H9 (cell line): Measurements from ENCODE around the gene PTPN12. TPM values are rescaled to one million over a fixed set of nuclear protein-coding genes. Genes with fewer than 3 reads are reported as not detected.

Experiments
- DNase-seq: peaks from one replicate; pipeline ENCODE4 v3.0.0-alpha.2; 2017
- H2AFZ ChIP-seq: one replicate; pipeline ENCODE4 v1.6.1; 2013; ENCODE audit warnings: mild to moderate bottlenecking, low read length, control low read depth, moderate library complexity
- H2AK5ac ChIP-seq: 2 replicates; pipeline ENCODE4 v1.6.1; 2013; ENCODE audit warnings: low read length, control low read depth, mixed read lengths; ENCODE audit not compliant: insufficient read length
- H2BK120ac ChIP-seq: one replicate; pipeline ENCODE4 v1.6.1; 2013; ENCODE audit warnings: low read depth, mild to moderate bottlenecking, low read length, control low read depth, inconsistent platforms; ENCODE audit not compliant: poor library complexity, severe bottlenecking
- H2BK12ac ChIP-seq: 2 replicates; pipeline ENCODE4 v1.6.1; 2013; ENCODE audit warnings: low read length, control low read depth, mixed read lengths, low read depth; ENCODE audit not compliant: insufficient read length
- H2BK15ac ChIP-seq: 2 replicates; pipeline ENCODE4 v1.6.1; 2013; ENCODE audit warnings: low read depth, low read length, control low read depth
- H2BK20ac ChIP-seq: one replicate; pipeline ENCODE4 v1.6.1; 2013; ENCODE audit warnings: low read depth, mild to moderate bottlenecking, low read length, control low read depth, inconsistent platforms; ENCODE audit not compliant: poor library complexity, severe bottlenecking
- H2BK5ac ChIP-seq: 2 replicates; pipeline ENCODE4 v1.6.1; 2013; ENCODE audit warnings: low read length, control low read depth, mixed read lengths; ENCODE audit not compliant: insufficient read length
- H3K14ac ChIP-seq: 2 replicates; pipeline ENCODE4 v1.6.1; 2013; ENCODE audit warnings: low read length, control low read depth; ENCODE audit not compliant: insufficient read depth
- H3K18ac ChIP-seq: 2 replicates; pipeline ENCODE4 v1.6.1; 2013; ENCODE audit warnings: low read depth, mild to moderate bottlenecking, mixed read lengths, low read length, control low read depth; ENCODE audit not compliant: insufficient read length
- H3K23ac ChIP-seq: 2 replicates; pipeline ENCODE4 v1.6.1; 2013; ENCODE audit warnings: low read length, control low read depth, mixed read lengths, low read depth; ENCODE audit not compliant: insufficient read length
- H3K23me2 ChIP-seq: 2 replicates; pipeline ENCODE4 v1.6.1; 2013; ENCODE audit warnings: low read depth, mild to moderate bottlenecking, mixed read lengths, low read length, control low read depth; ENCODE audit not compliant: insufficient read length, poor library complexity, severe bottlenecking
- H3K27ac ChIP-seq: 2 replicates; pipeline ENCODE4 v1.5.1; 2013; ENCODE audit warnings: low read length, control low read depth, mixed read lengths, low read depth; ENCODE audit not compliant: insufficient read length
- H3K27me3 ChIP-seq: 2 replicates; pipeline ENCODE4 v1.6.1; 2013; ENCODE audit warnings: low read length, control low read depth, inconsistent platforms; ENCODE audit not compliant: insufficient read depth
- H3K4ac ChIP-seq: 2 replicates; pipeline ENCODE4 v1.6.1; 2013; ENCODE audit warnings: low read depth, mild to moderate bottlenecking, control low read depth, inconsistent platforms, low read length, moderate library complexity
- H3K4me1 ChIP-seq: 2 replicates; pipeline ENCODE4 v1.6.1; 2013; ENCODE audit warnings: low read length, control low read depth, inconsistent platforms; ENCODE audit not compliant: insufficient read depth
- H3K4me2 ChIP-seq: 2 replicates; pipeline ENCODE4 v1.6.1; 2013; ENCODE audit warnings: low read length, control low read depth, mixed read lengths; ENCODE audit not compliant: insufficient read length, insufficient read depth
- H3K56ac ChIP-seq: 2 replicates; pipeline ENCODE4 v1.6.1; 2013; ENCODE audit warnings: low read depth, mild to moderate bottlenecking, mixed read lengths, low read length, control low read depth; ENCODE audit not compliant: insufficient read length
- H3K79me1 ChIP-seq: 2 replicates; pipeline ENCODE4 v1.6.1; 2013; ENCODE audit warnings: low read depth, mild to moderate bottlenecking, moderate library complexity, low read length, control low read depth, inconsistent platforms; ENCODE audit not compliant: insufficient read depth, poor library complexity, severe bottlenecking
- H3K79me2 ChIP-seq: 2 replicates; pipeline ENCODE4 v1.6.1; 2013; ENCODE audit warnings: low read length, control low read depth, inconsistent platforms; ENCODE audit not compliant: insufficient read depth
- H3K9ac ChIP-seq: 2 replicates; pipeline ENCODE4 v1.6.1; 2013; ENCODE audit warnings: low read length, control low read depth, mixed read lengths; ENCODE audit not compliant: insufficient read length; ENCODE audit errors: extremely low read depth
- H3K9me3 ChIP-seq: one replicate; pipeline ENCODE4 v1.6.1; 2013; ENCODE audit warnings: low read depth, low read length, inconsistent platforms; ENCODE audit not compliant: control insufficient read depth
- H3T11ph ChIP-seq: one replicate; pipeline ENCODE4 v1.6.1; 2013; ENCODE audit warnings: mild to moderate bottlenecking, low read length, control low read depth, inconsistent platforms
- H4K20me1 ChIP-seq: one replicate; pipeline ENCODE4 v1.6.1; 2013; ENCODE audit not compliant: control insufficient read depth, insufficient read length, insufficient read depth
- H4K5ac ChIP-seq: 2 replicates; pipeline ENCODE4 v1.6.1; 2013; ENCODE audit warnings: low read depth, mild to moderate bottlenecking, mixed read lengths, low read length, control low read depth; ENCODE audit not compliant: insufficient read length
- H4K8ac ChIP-seq: replicated peaks from 2 replicates; pipeline ENCODE4 v1.6.1; 2013; ENCODE audit warnings: low read length, control low read depth, mixed read lengths, low read depth; ENCODE audit not compliant: insufficient read length
- H4K91ac ChIP-seq: 2 replicates; pipeline ENCODE4 v1.6.1; 2013; ENCODE audit warnings: low read depth, mild to moderate bottlenecking, moderate library complexity, mixed read lengths, low read length, control low read depth; ENCODE audit not compliant: insufficient read length
- H3K27ac Mint-ChIP-seq, 3 experiments: 2 replicates in 2 of 3; 3 replicates in 1 of 3; pipeline ENCODE4 v1.8.0; 2020 to 2021; ENCODE audit warnings: mixed read lengths in 3 of 3, mild to moderate bottlenecking in 1 of 3, moderate library complexity in 1 of 3
- H3K27me3 Mint-ChIP-seq: 2 replicates; pipeline ENCODE4 v1.8.0; 2021; ENCODE audit warnings: low read depth, mild to moderate bottlenecking, moderate library complexity, mixed read lengths
- H3K36me3 Mint-ChIP-seq, 3 experiments: 2 replicates in 2 of 3; 3 replicates in 1 of 3; pipeline ENCODE4 v1.8.0; 2020 to 2021; ENCODE audit warnings: low read depth in 3 of 3, mixed read lengths in 3 of 3; ENCODE audit not compliant: insufficient read depth in 1 of 3
- H3K4me1 Mint-ChIP-seq, 2 experiments: 2 replicates each; pipeline ENCODE4 v1.8.0; 2020; ENCODE audit warnings: mixed read lengths in 2 of 2
- H3K4me3 Mint-ChIP-seq, 2 experiments: 2 replicates in 1 of 2; 3 replicates in 1 of 2; pipeline ENCODE4 v1.8.0; 2020 to 2021; ENCODE audit warnings: mild to moderate bottlenecking in 2 of 2, mixed read lengths in 2 of 2, moderate library complexity in 1 of 2
- H3K9me3 Mint-ChIP-seq, 2 experiments: 2 replicates in 1 of 2; 3 replicates in 1 of 2; pipeline ENCODE4 v1.8.0; 2020; ENCODE audit warnings: mild to moderate bottlenecking in 2 of 2, mixed read lengths in 2 of 2, moderate library complexity in 1 of 2
- WGBS: extraction: QIAGEN DNeasy Blood & Tissue Kit; methylation state at CpG from one replicate; pipeline ENCODE4 v1.1.7; 2013; ENCODE audit warnings: missing lambda C conversion rate, low lambda C conversion rate, mixed read lengths; ENCODE audit not compliant: insufficient read length; ENCODE audit errors: extremely low coverage; 5-methylcytosine and 5-hydroxymethylcytosine counted together
- total RNA-seq: library from RNA; stranded (reverse); gene quantifications from 2 replicates; pipeline ENCODE4 v1.2.1, GENCODE V29; 2021
- TF ChIP-seq, protein P1 (sequence below): fragments of 200-600 bp; sonication (generic); conservative IDR thresholded peaks from 3 replicates; pipeline ENCODE4 v1.8.0; 2021; ENCODE audit warnings: antibody characterized with exemption, mild to moderate bottlenecking

The PTPN12 gene
- total RNA-seq, 1 experiment from 2014 or later: 128 TPM

DNA sequence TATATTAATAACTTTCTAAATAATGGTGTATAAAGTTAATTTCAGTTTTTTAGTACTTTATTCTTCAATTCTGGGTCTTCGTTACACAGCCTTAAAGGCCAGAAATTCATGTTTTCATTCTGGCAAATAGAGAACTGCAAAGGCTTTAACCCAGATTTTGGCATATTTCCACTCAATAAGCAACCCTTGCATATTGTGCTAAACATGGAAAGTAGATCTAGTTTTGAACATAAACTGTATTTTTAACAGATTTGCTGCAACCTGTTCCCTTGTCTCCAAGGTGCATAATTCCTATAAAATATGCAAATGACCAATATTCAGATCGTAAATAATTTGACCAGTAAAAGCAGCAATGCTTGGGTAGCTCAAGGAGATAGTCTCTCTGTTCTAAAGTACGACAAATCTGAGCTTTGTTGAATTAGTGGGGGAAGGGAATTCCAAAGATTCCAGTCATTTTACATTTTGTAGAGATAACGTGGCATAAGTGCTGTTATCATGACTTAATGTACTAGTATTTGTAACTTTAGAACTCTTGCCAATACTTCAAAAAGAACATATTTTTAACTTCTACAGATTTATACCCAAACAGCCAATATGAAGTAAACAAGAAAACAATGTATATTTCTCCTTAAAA is 112.7 kb downstream of the PTPN12 start:
- no peak overlapping the region for H4K8ac ChIP-seq
- H3K4me2 ChIP-seq: no peak overlapping the region
- no peak overlapping the region for H2AFZ ChIP-seq
- H3K27me3 ChIP-seq: no peaks in the 10 kb centered on the region
- H2BK5ac ChIP-seq: no peak overlapping the region
- no peak overlapping the region for H4K91ac ChIP-seq
- no peaks in the 10 kb centered on the region for H3K4me1 ChIP-seq
- H3K14ac ChIP-seq: no peak overlapping the region
- no peak overlapping the region for H2AK5ac ChIP-seq
- no peaks in the 10 kb centered on the region for H3K4me1 Mint-ChIP-seq
- H2BK15ac ChIP-seq: no peak overlapping the region
- H3K9me3 Mint-ChIP-seq: no peaks in the 10 kb centered on the region
- H3K56ac ChIP-seq: no peak overlapping the region
- WGBS: no CpG with 5 or more reads among the region's 4 CpGs
- H4K20me1 ChIP-seq: no peaks in the 10 kb centered on the region
- no peak overlapping the region for H3K4me3 Mint-ChIP-seq
- no peak overlapping the region for H3K27ac ChIP-seq
- H3K79me2 ChIP-seq: no peaks in the 10 kb centered on the region
- no peak overlapping the region for H2BK12ac ChIP-seq
- TF ChIP-seq, protein P1, sequence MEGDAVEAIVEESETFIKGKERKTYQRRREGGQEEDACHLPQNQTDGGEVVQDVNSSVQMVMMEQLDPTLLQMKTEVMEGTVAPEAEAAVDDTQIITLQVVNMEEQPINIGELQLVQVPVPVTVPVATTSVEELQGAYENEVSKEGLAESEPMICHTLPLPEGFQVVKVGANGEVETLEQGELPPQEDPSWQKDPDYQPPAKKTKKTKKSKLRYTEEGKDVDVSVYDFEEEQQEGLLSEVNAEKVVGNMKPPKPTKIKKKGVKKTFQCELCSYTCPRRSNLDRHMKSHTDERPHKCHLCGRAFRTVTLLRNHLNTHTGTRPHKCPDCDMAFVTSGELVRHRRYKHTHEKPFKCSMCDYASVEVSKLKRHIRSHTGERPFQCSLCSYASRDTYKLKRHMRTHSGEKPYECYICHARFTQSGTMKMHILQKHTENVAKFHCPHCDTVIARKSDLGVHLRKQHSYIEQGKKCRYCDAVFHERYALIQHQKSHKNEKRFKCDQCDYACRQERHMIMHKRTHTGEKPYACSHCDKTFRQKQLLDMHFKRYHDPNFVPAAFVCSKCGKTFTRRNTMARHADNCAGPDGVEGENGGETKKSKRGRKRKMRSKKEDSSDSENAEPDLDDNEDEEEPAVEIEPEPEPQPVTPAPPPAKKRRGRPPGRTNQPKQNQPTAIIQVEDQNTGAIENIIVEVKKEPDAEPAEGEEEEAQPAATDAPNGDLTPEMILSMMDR: no peak
- no peak overlapping the region for H4K5ac ChIP-seq
- H2BK120ac ChIP-seq: no peak overlapping the region
- no peak overlapping the region for H2BK20ac ChIP-seq
- H3K4ac ChIP-seq: no peak overlapping the region
- no peak overlapping the region for H3K23ac ChIP-seq
- H3T11ph ChIP-seq: no peak overlapping the region
- no peaks in the 10 kb centered on the region for H3K23me2 ChIP-seq
- H3K27me3 Mint-ChIP-seq: peaks cover 1% of the 10 kb centered on the region; the same call in 1 of the 2 replicates
- no peak overlapping the region for H3K9ac ChIP-seq
- H3K79me1 ChIP-seq: no peaks in the 10 kb centered on the region
- H3K27ac Mint-ChIP-seq: 0 out of 7 replicates have a peak overlapping the region, but pooled peaks of 1 of the 3 experiments have one; percentile 33
- no peaks in the 10 kb centered on the region for H3K9me3 ChIP-seq
- peaks cover 6 to 35% (median 8%) of the 10 kb centered on the region in 3 experiments; a peak in 6 of 7 replicates for H3K36me3 Mint-ChIP-seq
- DNase-seq: no peak
- no peak overlapping the region for H3K18ac ChIP-seq
